HG02943 (cell line): Measurements from ENCODE around the gene LTBP1.
"Not testable (repeated sequence)": the region's sequence is repeated elsewhere in the genome, so short reads cannot be mapped to it uniquely, and the experiment has no call there.

ENCODE experiments used
- ATAC-seq: cut with Tn5 transposase; IDR thresholded peaks from one replicate; pipeline ENCODE4 v1.9.1; 2021; ENCODE audit warnings: mild to moderate bottlenecking, low read depth, moderate library complexity; ENCODE audit not compliant: unreplicated experiment

Gene LTBP1

DNA sequence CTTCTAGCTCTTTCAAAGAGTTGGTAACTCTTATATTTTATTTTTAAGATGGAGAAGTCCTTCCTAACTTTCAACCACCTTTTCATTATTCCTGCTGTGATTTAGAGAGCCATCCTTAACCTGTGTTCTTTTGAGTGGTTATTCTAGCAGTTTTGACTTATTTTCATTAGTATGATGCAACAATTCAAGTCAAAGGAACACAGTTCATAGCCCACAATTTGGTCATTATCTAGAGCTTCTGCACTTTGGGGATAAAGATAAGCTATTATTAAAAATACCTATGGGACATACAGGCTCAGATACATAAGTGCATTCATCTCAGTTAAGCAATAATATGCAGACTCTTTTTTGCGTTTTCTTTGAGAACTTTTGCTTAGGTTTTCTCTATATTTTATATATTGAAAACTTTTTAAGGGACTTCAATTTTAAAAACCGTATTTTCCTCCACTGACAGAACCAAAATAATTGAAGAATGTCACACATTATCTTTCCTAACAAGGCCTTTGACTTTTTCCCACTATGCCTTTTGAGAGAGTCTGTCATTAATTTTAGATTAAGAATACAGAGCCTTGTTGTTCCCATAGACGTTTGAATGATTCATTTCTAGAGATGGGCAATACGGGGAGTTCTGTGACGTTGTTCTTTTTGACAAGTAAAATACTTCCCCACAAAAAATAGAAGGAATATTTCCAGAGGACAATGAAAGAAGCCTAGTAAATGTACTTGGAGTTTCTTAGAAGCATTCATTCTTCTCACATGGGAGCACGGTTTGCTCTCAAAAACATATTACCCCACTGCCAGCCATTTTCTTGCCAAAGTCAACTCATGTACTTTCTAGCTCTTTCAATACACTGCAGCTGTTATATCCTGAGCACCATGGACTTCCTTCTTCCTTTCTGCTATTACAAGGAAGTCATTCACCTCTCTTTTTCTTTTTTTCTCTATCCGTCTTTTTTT is 486.8 kb downstream of the LTBP1 start:
- ATAC-seq = no peak

DNA sequence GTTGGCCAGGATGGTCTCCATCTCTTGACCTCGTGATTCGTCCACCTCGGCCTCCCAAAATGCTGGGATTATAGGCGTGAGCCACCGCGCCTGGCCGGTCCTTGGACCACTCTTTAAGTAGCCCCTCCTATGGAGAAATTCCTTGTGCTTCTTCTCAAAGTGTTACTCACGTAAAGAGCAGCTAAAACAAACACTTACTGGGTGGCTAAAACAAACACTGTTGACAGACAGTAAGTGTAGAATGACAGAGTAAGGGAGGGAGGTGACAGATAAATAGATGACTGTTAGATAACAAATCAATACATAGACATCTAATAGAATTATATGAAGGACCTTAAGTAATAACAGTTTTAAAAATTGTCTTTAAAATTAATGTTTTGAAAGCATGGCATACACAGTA is 488.8 kb downstream of the LTBP1 start:
- no peak for ATAC-seq

DNA sequence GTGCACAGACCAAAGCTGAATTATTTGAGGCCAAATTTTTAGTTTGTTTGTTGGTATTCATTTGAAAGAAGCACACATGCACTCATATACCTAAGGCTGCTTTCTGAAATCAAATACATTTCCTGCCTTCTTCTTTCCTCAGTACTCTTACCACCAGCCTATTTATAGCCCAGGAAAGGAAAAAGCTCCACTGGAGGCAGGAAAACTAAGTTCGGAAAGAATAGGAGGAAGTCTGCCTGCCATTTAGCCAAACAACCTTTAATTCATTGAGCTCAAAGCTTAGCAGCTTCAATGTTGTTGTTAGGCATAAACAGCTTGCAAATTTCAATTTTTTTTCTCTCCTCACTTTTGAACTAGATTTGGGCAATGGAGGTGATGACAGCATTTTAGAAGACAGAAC is 489.3 kb downstream of the LTBP1 start:
- no peak for ATAC-seq

DNA sequence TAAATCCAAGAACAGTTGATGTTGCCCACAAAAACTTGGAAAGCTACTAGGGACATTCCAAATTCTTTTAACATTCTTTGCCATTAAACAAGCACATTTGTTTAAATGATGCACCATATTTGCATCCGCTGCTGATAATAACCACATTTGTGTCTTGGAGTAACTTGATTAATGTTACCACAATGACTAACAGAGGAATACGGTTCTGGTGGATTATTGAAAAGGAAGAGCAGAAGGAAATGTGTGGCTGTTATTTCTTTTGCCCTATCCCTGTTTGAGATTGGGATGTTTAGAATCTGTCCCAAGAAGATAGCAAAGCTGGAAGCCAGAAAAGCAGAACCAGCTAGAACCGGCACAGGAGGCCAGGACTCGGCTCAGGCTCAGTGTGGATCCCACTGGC is 490.5 kb downstream of the LTBP1 start:
- ATAC-seq = no peak

DNA sequence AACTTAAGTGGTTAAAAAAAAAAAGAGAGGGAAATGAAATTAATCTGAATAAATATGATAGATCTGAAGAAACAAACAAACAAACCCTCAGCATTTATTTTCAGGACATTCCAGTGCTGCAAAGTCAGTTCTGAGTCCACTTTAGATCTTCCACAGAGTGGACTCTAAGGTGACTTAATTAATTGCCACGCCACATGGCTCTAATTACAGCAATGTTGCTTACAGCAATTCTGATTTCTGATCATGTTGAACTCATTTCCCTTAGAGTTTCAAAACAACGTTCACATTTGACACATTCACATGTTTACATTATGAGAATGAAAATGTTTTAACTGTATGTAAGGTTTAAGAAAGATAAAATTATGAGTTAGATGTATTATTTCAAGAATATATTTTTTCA is 491.1 kb downstream of the LTBP1 start:
- no peak for ATAC-seq

DNA sequence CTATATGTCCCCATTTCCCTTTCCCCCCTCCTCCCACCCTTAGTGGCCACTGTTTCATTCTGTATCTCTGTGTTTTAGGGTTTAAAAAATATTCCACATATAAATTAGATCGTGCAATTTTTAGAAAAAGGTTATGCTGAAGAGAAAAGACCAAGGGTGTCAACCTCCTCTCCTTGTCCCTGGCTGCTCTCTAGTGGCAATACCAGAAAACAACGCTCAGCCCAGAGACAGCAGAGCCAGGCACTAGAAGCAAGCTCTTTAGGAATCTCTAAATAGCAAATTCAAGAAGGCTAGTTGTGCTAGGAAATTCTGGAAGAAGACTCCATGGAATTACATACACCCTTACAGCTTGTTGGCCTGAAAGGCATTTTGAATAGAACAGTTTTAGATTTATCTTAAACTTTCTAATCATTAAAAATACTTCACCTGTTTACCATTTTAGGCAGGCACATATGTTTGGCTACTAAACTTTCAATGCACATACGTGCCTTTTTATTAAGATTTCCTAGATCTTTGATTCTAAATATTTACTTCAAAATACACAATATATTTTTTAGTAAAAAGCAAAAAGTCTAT is 494.6 kb downstream of the LTBP1 start:
- ATAC-seq = peak; percentile 89

DNA sequence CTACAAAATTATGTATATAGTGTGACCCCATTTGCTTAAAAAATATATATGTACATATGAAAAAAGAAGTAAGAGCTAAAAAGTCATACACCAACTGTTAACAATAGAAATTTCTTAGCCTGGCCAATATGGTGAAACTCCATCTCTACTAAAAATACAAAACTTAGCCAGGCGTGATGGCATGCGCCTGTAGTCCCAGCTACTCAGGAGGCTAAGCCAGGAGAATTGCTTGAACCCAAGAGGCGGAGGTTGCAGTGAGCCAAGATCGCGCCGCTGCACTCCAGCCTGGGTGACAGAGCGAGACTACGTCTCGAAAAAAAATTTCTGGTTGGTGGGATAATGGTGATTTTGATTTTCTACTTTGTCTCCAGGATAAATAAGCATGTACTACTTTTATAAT is 495.3 kb downstream of the LTBP1 start:
- not testable (repeated sequence) for ATAC-seq

DNA sequence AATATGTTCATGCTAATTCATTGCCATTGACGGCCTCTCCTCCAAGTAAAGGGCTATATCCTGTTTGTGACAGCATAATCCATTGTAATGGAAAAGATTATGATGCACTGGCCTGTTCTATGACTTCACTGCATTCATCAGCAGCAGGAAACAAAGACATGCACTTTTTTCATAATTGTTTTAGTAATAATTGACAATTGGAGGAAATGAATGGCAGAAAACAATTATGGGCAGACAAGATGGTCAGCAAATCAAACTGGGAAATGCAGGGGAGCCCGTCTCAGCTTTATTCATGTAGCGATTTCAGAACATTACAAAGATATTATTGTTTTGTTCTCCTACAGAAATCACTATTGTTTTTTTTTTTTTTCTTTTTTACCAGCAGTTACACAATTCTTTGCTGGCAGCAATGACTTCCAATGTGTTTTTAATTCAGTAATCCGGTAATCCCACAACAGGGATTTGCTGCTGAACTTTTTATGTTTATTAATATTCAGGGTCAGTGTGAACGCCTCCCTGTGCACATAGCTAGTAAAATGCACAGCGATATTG is 495.9 kb downstream of the LTBP1 start:
- ATAC-seq = no peak

DNA sequence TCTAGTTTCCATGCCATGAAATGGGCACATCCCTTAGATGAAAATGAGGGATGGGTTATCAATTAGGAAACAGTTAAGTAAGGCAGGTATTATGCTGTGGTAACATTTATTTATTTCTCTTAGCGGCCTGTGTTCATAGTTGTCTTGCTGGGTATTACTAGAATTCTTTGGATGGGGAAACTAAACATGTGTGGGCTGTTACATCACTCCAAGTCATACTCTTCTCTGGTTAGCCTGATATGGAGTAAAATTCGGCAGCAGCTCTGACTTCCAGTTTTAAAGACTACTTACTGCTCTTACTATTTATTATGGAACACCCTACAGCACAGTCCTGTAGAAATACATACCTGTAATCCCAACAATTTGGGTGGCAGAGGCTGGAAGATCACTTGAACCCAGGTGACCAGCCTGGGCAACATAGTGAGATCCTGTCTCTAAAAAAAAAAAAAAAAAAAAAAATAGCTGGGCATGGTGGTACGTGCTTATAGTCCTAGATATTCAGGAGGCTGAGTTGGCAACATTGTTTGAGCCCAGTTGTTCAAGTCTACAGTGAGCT is 496.6 kb downstream of the LTBP1 start:
- ATAC-seq = no peak

DNA sequence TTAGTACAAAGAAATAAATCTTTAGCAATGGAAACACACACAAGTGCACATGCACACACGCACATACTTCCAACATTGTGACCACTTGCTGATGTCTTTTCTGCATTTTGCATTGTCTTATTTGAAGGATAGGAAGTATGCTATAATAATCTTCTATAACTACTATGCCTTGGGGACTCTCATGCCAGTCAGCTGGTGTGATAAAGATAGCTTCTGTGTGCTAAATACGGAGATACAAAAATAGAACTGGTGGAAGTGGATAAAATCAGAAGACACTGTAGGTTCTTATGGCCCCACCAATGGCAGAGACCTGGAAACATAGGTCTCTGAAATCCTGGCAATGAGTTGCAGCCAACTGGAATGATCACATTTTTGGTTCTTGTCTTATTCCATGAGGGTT is 498.2 kb downstream of the LTBP1 start:
- no peak for ATAC-seq

DNA sequence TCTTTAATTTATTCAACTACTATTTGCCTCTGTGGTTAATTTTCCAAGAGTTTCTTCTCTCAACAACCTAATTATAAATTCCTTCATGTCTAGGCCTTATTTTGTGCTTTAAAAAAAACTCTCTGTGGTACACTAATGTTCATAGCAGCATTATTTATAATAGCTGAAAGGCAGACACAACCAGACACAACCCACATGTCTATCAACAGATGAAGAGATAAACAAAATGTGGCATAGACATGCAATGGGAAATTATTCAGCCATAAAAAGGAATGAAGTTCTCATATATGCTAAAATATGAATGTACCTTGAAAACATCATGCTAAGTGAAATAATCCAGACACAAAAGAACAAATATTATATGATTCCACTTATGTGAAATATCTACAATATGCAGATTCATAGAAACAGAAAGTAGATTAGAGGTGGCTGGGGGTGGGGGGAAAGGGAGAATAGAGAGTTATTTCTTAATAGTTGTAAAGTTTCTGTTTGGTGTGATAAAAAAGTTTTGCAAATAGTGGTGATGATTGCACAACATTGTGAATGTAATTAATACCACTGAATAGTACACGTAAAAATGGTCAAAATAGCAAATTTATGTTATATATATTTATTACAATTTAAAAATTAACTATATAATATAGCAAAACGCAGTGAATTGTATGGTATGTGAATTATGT is 501.6 kb downstream of the LTBP1 start:
- no peak for ATAC-seq
